Measurements from ENCODE around the gene RPS6KC1. TPM values are rescaled to one million over a fixed set of nuclear protein-coding genes. Genes with fewer than 3 reads are reported as not detected.
A peak's percentile ranks its signal among the peaks of the same experiment; 100 is the strongest.

RPS6KC1 gene
- total RNA-seq, 3 donors from 2014 or later (not counting 1 experiment from before 2014, with no cell fraction given), result 19.6 to 32.7 (median 24.1) TPM

DNA sequence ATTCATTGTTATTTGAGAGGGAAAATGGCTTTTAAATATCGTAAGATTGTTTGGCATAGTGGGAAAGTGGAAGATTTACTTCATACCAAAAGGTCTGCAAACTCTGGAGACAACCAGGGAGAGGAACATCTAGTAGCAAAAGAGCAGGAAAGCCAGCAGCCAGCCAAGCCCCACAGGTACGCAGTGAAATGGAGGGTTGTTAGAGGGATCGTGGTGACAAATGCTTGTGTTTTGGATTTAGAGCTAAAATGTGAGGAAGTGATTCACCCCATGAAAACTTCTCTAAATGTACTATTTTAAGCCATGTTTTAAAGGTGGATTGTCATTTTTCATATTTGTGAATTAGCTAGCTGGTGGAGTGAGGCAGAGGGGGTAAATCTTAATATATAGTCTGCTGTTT is 69.3 kb downstream of the RPS6KC1 start:
- H3K9me3 ChIP-seq (ENCODE audit: control insufficient read depth, insufficient read depth, low read length), result no peaks in the 10 kb centered on the region
- Mint-ChIP-seq H3K9me3 (no peaks in the 10 kb centered on the region), H3K4me1 (peaks cover 9 to 14% of the 10 kb centered on the region in 2 donors), H3K36me3 (no peaks in the 10 kb centered on the region), H3K4me3 (no peak overlapping the region), H3K27ac (no peak overlapping the region), H3K27me3 (ENCODE audit: low read depth in 2 of 2) (no peaks in the 10 kb centered on the region)
- intact Hi-C loops (cut with micrococcal nuclease), result loop anchor here (5.0 kb wide), 1 partner anchor 1212 kb away; no protein-coding TSS in a partner anchor
- no peak overlapping the region for H3K4me3 ChIP-seq (ENCODE audit: low read length)
- WGBS (ENCODE audit: insufficient coverage), result 89% methylated on average over 3 of the region's 3 CpGs
- DNase-seq (no peak), ATAC-seq (no peak)
- no peaks in the 10 kb centered on the region for H3K27me3 ChIP-seq (ENCODE audit: control insufficient read depth, insufficient read depth, low read length)
- no peak overlapping the region for H3K27ac ChIP-seq (ENCODE audit: low read length)
- no peaks in the 10 kb centered on the region for H3K36me3 ChIP-seq (ENCODE audit: control insufficient read depth, insufficient read depth, low read length)
- TF ChIP-seq, protein P1, sequence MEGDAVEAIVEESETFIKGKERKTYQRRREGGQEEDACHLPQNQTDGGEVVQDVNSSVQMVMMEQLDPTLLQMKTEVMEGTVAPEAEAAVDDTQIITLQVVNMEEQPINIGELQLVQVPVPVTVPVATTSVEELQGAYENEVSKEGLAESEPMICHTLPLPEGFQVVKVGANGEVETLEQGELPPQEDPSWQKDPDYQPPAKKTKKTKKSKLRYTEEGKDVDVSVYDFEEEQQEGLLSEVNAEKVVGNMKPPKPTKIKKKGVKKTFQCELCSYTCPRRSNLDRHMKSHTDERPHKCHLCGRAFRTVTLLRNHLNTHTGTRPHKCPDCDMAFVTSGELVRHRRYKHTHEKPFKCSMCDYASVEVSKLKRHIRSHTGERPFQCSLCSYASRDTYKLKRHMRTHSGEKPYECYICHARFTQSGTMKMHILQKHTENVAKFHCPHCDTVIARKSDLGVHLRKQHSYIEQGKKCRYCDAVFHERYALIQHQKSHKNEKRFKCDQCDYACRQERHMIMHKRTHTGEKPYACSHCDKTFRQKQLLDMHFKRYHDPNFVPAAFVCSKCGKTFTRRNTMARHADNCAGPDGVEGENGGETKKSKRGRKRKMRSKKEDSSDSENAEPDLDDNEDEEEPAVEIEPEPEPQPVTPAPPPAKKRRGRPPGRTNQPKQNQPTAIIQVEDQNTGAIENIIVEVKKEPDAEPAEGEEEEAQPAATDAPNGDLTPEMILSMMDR (IDR thresholded peaks at IDR 0.05), result no peak
- H3K4me1 ChIP-seq (ENCODE audit: control insufficient read depth, insufficient read depth, low read length), result no peaks in the 10 kb centered on the region

DNA sequence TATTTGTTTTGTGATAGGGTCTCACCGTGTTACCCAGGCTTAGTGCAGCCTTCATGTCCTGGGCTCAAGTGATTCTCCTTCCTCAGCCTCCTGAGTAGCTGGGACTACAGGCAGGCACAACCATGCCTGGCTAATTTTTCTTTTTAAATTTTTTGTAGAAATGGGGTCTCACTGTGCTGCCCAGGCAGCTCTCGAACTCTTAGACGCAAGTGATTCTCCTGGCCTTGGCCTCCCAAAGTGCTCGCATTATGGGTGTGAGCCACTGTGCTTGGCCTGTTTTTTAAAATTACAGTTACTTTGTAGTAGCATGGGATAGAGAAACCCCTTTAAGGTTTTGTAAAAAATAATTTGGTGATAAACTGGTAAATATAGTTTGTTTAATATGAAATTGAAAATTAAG is 69.9 kb downstream of the RPS6KC1 start:
- no peak overlapping the region for H3K27ac ChIP-seq (ENCODE audit: low read length)
- ATAC-seq (no peak), DNase-seq (no peak)
- Mint-ChIP-seq H3K27ac (no peak overlapping the region), H3K36me3 (no peaks in the 10 kb centered on the region), H3K9me3 (no peaks in the 10 kb centered on the region), H3K4me1 (peaks cover 4 to 14% of the 10 kb centered on the region in 2 donors), H3K27me3 (ENCODE audit: low read depth in 2 of 2) (no peaks in the 10 kb centered on the region), H3K4me3 (no peak overlapping the region)
- no peaks in the 10 kb centered on the region for H3K27me3 ChIP-seq (ENCODE audit: control insufficient read depth, insufficient read depth, low read length)
- H3K4me1 ChIP-seq (ENCODE audit: control insufficient read depth, insufficient read depth, low read length), result no peaks in the 10 kb centered on the region
- 98% methylated on average over 4 of the region's 4 CpGs for WGBS (ENCODE audit: insufficient coverage)
- intact Hi-C loops (cut with micrococcal nuclease), result loop anchor here (5.0 kb wide), 1 partner anchor 1211 kb away; no protein-coding TSS in a partner anchor
- H3K4me3 ChIP-seq (ENCODE audit: low read length), result no peak overlapping the region
- no peaks in the 10 kb centered on the region for H3K36me3 ChIP-seq (ENCODE audit: control insufficient read depth, insufficient read depth, low read length)
- TF ChIP-seq, protein P1 (IDR thresholded peaks at IDR 0.05), result no peak
- H3K9me3 ChIP-seq (ENCODE audit: control insufficient read depth, insufficient read depth, low read length), result no peaks in the 10 kb centered on the region

GRCh38 chr1:213122514-213122929 is 71.5 kb downstream of the RPS6KC1 start:
- Mint-ChIP-seq H3K4me1 (peaks cover 4 to 7% of the 10 kb centered on the region in 2 donors), H3K4me3 (no peak overlapping the region), H3K9me3 (no peaks in the 10 kb centered on the region), H3K27me3 (ENCODE audit: low read depth in 2 of 2) (no peaks in the 10 kb centered on the region), H3K36me3 (no peaks in the 10 kb centered on the region), H3K27ac (no peak overlapping the region)
- DNase-seq (peak in 1 of 2 donors; percentile 53), ATAC-seq (no peak)
- no peaks in the 10 kb centered on the region for H3K4me1 ChIP-seq (ENCODE audit: control insufficient read depth, insufficient read depth, low read length)
- TF ChIP-seq, protein P1 (IDR thresholded peaks at IDR 0.05), result peak; percentile 83
- H3K4me3 ChIP-seq (ENCODE audit: low read length), result no peak overlapping the region
- no peak overlapping the region for H3K27ac ChIP-seq (ENCODE audit: low read length)
- H3K36me3 ChIP-seq (ENCODE audit: control insufficient read depth, insufficient read depth, low read length), result no peaks in the 10 kb centered on the region
- intact Hi-C loops (cut with micrococcal nuclease), result loop anchor here (5.0 kb wide), 1 partner anchor 1210 kb away; no protein-coding TSS in a partner anchor
- H3K9me3 ChIP-seq (ENCODE audit: control insufficient read depth, insufficient read depth, low read length), result no peaks in the 10 kb centered on the region
- no peaks in the 10 kb centered on the region for H3K27me3 ChIP-seq (ENCODE audit: control insufficient read depth, insufficient read depth, low read length)

- 96% methylated on average over 3 of the region's 3 CpGs for WGBS (ENCODE audit: insufficient coverage)
- no peaks in the 10 kb centered on the region for H3K27me3 Mint-ChIP-seq (ENCODE audit: low read depth in 2 of 2)
- no peaks in the 10 kb centered on the region for H3K36me3 Mint-ChIP-seq
- TF ChIP-seq, protein P1 (IDR thresholded peaks at IDR 0.05), result no peak
- intact Hi-C loops (cut with micrococcal nuclease), result loop anchor here (5.0 kb wide), 1 partner anchor 1209 kb away; no protein-coding TSS in a partner anchor
- H3K4me1 ChIP-seq (ENCODE audit: control insufficient read depth, insufficient read depth, low read length), result no peaks in the 10 kb centered on the region
- H3K4me3 ChIP-seq (ENCODE audit: low read length), result no peak overlapping the region
- no peaks in the 10 kb centered on the region for H3K27me3 ChIP-seq (ENCODE audit: control insufficient read depth, insufficient read depth, low read length)
- H3K4me1 Mint-ChIP-seq, result peaks cover 4 to 7% of the 10 kb centered on the region in 2 donors
- no peak for ATAC-seq
- no peak overlapping the region for H3K27ac Mint-ChIP-seq
- H3K27ac ChIP-seq (ENCODE audit: low read length), result no peak overlapping the region
- H3K4me3 Mint-ChIP-seq, result no peak overlapping the region
- no peaks in the 10 kb centered on the region for H3K36me3 ChIP-seq (ENCODE audit: control insufficient read depth, insufficient read depth, low read length)
- no peaks in the 10 kb centered on the region for H3K9me3 ChIP-seq (ENCODE audit: control insufficient read depth, insufficient read depth, low read length)
- no peak for DNase-seq
- H3K9me3 Mint-ChIP-seq, result no peaks in the 10 kb centered on the region
Observed at GRCh38 chr1:213123087-213123486, 72.0 kb downstream of the RPS6KC1 start.

All from natural killer cell (primary cell).